SU-DHL-6 (cell line): ENCODE results near the gene LBH.

Source experiments
- EZH2phosphoT487 ChIP-seq: fragments of 200-600 bp; sonication (generic), shearing (Covaris generic); conservative IDR thresholded peaks from 2 replicates; pipeline ENCODE4 v1.6.1; 2018; ENCODE audit warnings: mild to moderate bottlenecking, antibody characterized with exemption, low read length, moderate library complexity, mixed read lengths
- TF ChIP-seq, protein P1 (sequence below): fragments of 200-600 bp; sonication (generic); IDR thresholded peaks from one replicate; pipeline ENCODE4 v1.5.1; 2017; ENCODE audit warnings: antibody characterized with exemption, mild to moderate bottlenecking, low read length, moderate library complexity; ENCODE audit not compliant: insufficient read depth, poor library complexity, severe bottlenecking

DNA sequence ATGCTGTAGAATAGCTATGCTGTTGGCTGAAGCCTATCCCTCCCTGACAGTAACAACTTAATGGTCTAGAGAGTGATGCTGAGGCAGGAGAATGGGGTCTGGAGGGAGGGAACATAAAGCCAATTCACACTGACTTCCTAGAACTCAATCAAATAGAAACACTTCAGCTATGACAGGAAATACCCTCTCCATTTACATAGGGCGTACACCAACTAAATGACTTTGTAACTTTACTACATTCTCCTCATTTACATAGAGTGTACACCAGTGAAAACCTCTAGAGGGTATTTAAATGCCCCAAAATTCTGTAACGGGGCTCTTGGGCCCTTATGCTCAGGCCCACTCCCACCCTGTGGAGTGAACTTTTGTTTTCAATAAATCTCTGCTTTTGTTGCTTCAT is 43.0 kb upstream of the LBH start:
- TF ChIP-seq, protein P1, sequence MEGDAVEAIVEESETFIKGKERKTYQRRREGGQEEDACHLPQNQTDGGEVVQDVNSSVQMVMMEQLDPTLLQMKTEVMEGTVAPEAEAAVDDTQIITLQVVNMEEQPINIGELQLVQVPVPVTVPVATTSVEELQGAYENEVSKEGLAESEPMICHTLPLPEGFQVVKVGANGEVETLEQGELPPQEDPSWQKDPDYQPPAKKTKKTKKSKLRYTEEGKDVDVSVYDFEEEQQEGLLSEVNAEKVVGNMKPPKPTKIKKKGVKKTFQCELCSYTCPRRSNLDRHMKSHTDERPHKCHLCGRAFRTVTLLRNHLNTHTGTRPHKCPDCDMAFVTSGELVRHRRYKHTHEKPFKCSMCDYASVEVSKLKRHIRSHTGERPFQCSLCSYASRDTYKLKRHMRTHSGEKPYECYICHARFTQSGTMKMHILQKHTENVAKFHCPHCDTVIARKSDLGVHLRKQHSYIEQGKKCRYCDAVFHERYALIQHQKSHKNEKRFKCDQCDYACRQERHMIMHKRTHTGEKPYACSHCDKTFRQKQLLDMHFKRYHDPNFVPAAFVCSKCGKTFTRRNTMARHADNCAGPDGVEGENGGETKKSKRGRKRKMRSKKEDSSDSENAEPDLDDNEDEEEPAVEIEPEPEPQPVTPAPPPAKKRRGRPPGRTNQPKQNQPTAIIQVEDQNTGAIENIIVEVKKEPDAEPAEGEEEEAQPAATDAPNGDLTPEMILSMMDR = no peak
- no peak for TF ChIP-seq EZH2phosphoT487
